ENCODE results near the gene SPINT2.

DNA sequence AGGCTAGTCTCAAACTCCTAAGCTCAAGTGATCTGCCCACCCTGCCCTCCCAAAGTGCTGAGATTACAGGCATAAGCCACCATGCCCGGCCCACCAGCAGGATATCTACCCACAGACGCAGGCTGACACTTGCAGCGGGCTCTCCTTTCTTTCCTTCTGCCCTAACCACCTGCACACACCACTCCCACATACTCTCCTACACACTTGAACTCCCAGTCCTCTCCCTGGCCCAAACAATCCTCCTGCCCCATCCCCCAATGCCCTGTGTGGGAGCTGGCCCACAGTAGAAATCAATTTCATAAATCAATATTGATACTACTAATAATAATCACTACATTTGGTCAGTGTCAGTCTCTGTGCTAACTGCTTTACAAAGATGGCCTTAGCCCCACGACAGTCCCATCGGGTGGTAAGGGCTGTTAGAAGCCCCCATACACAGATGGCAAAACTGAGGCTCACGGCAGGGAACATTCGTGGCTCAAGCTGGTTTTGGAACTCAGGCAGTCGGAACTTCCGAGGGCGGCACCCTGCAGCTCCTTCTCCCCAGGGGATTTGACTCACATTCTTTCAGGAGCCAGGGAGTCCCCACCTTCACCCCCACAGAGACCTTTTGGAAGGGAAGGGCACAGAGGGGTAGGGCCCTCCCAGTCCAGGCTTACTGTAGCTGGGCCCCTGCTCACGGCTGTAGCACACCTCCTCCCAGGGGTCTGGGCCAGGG lies 36.9 kb upstream of the SPINT2 start:
- TF ChIP-seq POLR2AphosphoS5 (IDR thresholded peaks at IDR 0.05) (no peak), EP300 (IDR thresholded peaks at IDR 0.05) (no peak)
- TF ChIP-seq, protein P1, sequence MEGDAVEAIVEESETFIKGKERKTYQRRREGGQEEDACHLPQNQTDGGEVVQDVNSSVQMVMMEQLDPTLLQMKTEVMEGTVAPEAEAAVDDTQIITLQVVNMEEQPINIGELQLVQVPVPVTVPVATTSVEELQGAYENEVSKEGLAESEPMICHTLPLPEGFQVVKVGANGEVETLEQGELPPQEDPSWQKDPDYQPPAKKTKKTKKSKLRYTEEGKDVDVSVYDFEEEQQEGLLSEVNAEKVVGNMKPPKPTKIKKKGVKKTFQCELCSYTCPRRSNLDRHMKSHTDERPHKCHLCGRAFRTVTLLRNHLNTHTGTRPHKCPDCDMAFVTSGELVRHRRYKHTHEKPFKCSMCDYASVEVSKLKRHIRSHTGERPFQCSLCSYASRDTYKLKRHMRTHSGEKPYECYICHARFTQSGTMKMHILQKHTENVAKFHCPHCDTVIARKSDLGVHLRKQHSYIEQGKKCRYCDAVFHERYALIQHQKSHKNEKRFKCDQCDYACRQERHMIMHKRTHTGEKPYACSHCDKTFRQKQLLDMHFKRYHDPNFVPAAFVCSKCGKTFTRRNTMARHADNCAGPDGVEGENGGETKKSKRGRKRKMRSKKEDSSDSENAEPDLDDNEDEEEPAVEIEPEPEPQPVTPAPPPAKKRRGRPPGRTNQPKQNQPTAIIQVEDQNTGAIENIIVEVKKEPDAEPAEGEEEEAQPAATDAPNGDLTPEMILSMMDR (IDR thresholded peaks at IDR 0.05) = no peak

Data from sigmoid colon (tissue), 4 donors.